ENCODE data around the gene ARHGAP24.

DNA sequence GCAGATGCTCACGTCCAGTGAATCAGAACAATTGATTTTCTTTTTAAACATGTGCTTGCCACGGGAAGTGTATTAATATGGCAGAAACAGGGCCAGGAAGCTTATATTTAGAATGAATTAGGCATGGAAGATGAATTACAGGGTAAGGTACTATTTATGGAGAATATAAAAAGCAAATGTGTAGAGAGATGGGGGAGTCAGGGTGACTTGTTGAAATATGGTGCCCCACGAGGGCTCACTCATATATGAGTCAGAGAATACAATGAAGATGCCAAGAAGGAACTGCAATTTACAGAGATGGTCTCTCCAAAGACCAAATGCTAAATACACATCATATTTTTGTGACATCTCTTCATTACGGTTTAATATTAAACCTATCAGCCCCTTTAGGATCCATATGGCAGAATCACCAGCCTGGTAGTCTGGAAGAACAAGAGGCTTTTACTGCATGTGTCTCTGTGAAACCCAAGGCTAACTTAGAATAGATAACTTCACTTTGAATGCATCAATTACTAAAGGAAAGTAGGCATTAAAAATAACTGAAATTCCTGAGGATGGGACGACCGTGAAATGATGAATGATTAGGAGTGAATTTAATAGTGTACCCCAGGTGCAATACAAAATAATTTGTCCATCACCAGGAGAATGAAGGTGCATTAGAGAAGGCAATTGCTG, 385.3 kb downstream of the ARHGAP24 start:
- TF ChIP-seq POLR2A (IDR thresholded peaks at IDR 0.05): no peak
- TF ChIP-seq, protein P1, sequence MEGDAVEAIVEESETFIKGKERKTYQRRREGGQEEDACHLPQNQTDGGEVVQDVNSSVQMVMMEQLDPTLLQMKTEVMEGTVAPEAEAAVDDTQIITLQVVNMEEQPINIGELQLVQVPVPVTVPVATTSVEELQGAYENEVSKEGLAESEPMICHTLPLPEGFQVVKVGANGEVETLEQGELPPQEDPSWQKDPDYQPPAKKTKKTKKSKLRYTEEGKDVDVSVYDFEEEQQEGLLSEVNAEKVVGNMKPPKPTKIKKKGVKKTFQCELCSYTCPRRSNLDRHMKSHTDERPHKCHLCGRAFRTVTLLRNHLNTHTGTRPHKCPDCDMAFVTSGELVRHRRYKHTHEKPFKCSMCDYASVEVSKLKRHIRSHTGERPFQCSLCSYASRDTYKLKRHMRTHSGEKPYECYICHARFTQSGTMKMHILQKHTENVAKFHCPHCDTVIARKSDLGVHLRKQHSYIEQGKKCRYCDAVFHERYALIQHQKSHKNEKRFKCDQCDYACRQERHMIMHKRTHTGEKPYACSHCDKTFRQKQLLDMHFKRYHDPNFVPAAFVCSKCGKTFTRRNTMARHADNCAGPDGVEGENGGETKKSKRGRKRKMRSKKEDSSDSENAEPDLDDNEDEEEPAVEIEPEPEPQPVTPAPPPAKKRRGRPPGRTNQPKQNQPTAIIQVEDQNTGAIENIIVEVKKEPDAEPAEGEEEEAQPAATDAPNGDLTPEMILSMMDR (IDR thresholded peaks at IDR 0.05): no peak
- no peak for TF ChIP-seq EP300 (IDR thresholded peaks at IDR 0.05)
